Endothelial cell of umbilical vein (primary cell): Measurements from ENCODE around the gene WAC. TPM values are rescaled to one million over a fixed set of nuclear protein-coding genes. Genes with fewer than 3 reads are reported as not detected.

Experiments used
- BruUV-seq: library from RNA; stranded (reverse); fragments of 400-500 nt; replicated peaks from 2 replicates; lab custom pipeline; 2021; lab: Mats Ljungman, UMichigan
- CTCF ChIA-PET: fragments of 300-600, 350-600 bp; sonication (Branson Sonifier 250); formaldehyde crosslinking; loops from one replicate; lab custom pipeline; 2021; ENCODE audit warnings: antibody characterized with exemption, inconsistent platforms; lab: Charles Lee
- POLR2A ChIA-PET: fragments of 300-600, 350-600 bp; sonication (Branson Sonifier 250); formaldehyde crosslinking; loops from one replicate; lab custom pipeline; 2021; ENCODE audit warnings: antibody characterized with exemption, inconsistent platforms; lab: Charles Lee
- DNase-seq: peaks from one replicate; pipeline ENCODE4 v3.0.0-alpha.2; 2011; ENCODE audit warnings: low read depth, low spot score
- FAIRE-seq: peaks from 2 replicates; lab custom pipeline; 2011; peaks lifted over from hg19 to GRCh38; lab: Jason Lieb, UNC
- H2AFZ ChIP-seq: 2 replicates; pipeline ENCODE4 v1.6.0; 2012; ENCODE audit warnings: low read depth, low read length, control low read depth, inconsistent platforms
- H3K27ac ChIP-seq: 2 replicates; pipeline ENCODE4 v1.5.1; 2011; ENCODE audit warnings: low read depth, mild to moderate bottlenecking, control low read depth, low read length, moderate library complexity; ENCODE audit not compliant: insufficient read depth
- H3K27me3 ChIP-seq, 2 experiments: 2 replicates each; pipeline versions ENCODE4 v1.6.0 to v1.6.1; 2011; ENCODE audit warnings: low read length in 2 of 2, mixed read lengths in 1 of 2; ENCODE audit not compliant: control insufficient read depth in 2 of 2, insufficient read depth in 2 of 2
- H3K36me3 ChIP-seq, 2 experiments: 2 replicates in 1 of 2; 3 replicates in 1 of 2; pipeline ENCODE4 v1.5.1; 2011; ENCODE audit warnings: low read length in 2 of 2, mild to moderate bottlenecking in 1 of 2, moderate library complexity in 1 of 2; ENCODE audit not compliant: control insufficient read depth in 2 of 2, insufficient read depth in 2 of 2; ENCODE audit errors: extremely low read depth in 1 of 2
- H3K4me1 ChIP-seq: 3 replicates; pipeline ENCODE4 v1.5.1; 2011; ENCODE audit warnings: mild to moderate bottlenecking, low read length; ENCODE audit not compliant: control insufficient read depth, insufficient read depth; ENCODE audit errors: extremely low read depth
- H3K4me2 ChIP-seq: 2 replicates; pipeline ENCODE4 v1.6.1; 2011; ENCODE audit warnings: low read length, control low read depth, mixed read lengths; ENCODE audit not compliant: insufficient read depth
- H3K4me3 ChIP-seq, 3 experiments: fragments of 200-600 bp in 1 of 3; sonication (generic), shearing (Covaris generic) in 1 of 3; replicated peaks in 1 of 3; 2 replicates each; pipeline ENCODE4 v1.5.1; 2011 to 2016; ENCODE audit warnings: control low read depth in 3 of 3, low read length in 3 of 3, mild to moderate bottlenecking in 2 of 3, inconsistent platforms in 1 of 3, low read depth in 1 of 3, moderate library complexity in 1 of 3; ENCODE audit not compliant: insufficient read depth in 1 of 3
- H3K79me2 ChIP-seq: 2 replicates; pipeline ENCODE4 v1.6.0; 2012; ENCODE audit warnings: low read length, inconsistent platforms; ENCODE audit not compliant: control insufficient read depth, insufficient read depth
- H3K9ac ChIP-seq: replicated peaks from 2 replicates; pipeline ENCODE3; 2011; ENCODE audit warnings: low read length, control low read depth; ENCODE audit not compliant: insufficient read depth; ENCODE audit errors: extremely low read depth
- H3K9me1 ChIP-seq: replicated peaks from 3 replicates; pipeline ENCODE4 v1.6.0; 2011; ENCODE audit warnings: mild to moderate bottlenecking, low read length; ENCODE audit not compliant: control insufficient read depth, insufficient read depth; ENCODE audit errors: extremely low read depth
- H3K9me3 ChIP-seq: replicated peaks from 2 replicates; pipeline ENCODE4 v1.5.1; 2012; ENCODE audit warnings: low read length, inconsistent platforms; ENCODE audit not compliant: control insufficient read depth, insufficient read depth
- H4K20me1 ChIP-seq: replicated peaks from 2 replicates; pipeline ENCODE3; 2011; ENCODE audit warnings: mild to moderate bottlenecking, low read length; ENCODE audit not compliant: control insufficient read depth, insufficient read depth; ENCODE audit errors: extremely low read depth
- CTCF ChIP-seq, 2 donors: IDR thresholded peaks; 1 replicate in 1 of 2; 2 replicates in 1 of 2; pipeline ENCODE4 v1.5.1; 2011; ENCODE audit warnings: low read length in 2 of 2, mild to moderate bottlenecking in 2 of 2, moderate library complexity in 2 of 2, control low read depth in 1 of 2, inconsistent platforms in 1 of 2, low read depth in 1 of 2; ENCODE audit not compliant: insufficient read depth in 1 of 2; ENCODE audit errors: extremely low read depth in 1 of 2
- EZH2 ChIP-seq: IDR thresholded peaks from 2 replicates; pipeline ENCODE4 v1.6.1; 2012; ENCODE audit warnings: borderline replicate concordance, low read depth, mild to moderate bottlenecking, moderate library complexity, low read length, inconsistent platforms; ENCODE audit not compliant: severe bottlenecking
- FOS ChIP-seq: IDR thresholded peaks from 2 replicates; pipeline ENCODE4 v1.6.1; 2011; ENCODE audit warnings: mild to moderate bottlenecking, low read length, moderate library complexity, borderline replicate concordance; ENCODE audit not compliant: insufficient read depth
- GATA2 ChIP-seq: IDR thresholded peaks from 2 replicates; pipeline ENCODE4 v1.7.0; 2011; ENCODE audit warnings: low read depth, mild to moderate bottlenecking, moderate library complexity, mixed read lengths, low read length; ENCODE audit not compliant: insufficient read length, insufficient read depth
- JUN ChIP-seq: IDR thresholded peaks from 2 replicates; pipeline ENCODE4 v1.6.1; 2011; ENCODE audit warnings: borderline replicate concordance, low read depth; ENCODE audit not compliant: insufficient read length, insufficient read depth
- MYC ChIP-seq: IDR thresholded peaks from one replicate; pipeline ENCODE4 v1.6.1; 2011; ENCODE audit warnings: mild to moderate bottlenecking, low read depth, low read length
- POLR2A ChIP-seq: IDR thresholded peaks from 2 replicates; pipeline ENCODE4 v1.6.1; 2012; ENCODE audit warnings: low read depth, mild to moderate bottlenecking, control low read depth, low read length
- POLR2AphosphoS5 ChIP-seq: IDR thresholded peaks from 2 replicates; pipeline ENCODE4 v1.6.1; 2012; ENCODE audit warnings: low read depth, mild to moderate bottlenecking, control low read depth, low read length, moderate library complexity; ENCODE audit not compliant: insufficient read depth
- dilution Hi-C: fragments of 300-500 bp; cut with MboI; formaldehyde crosslinking; loops from one replicate; pipeline ENCODE4 v1.15.0; 2019; ENCODE audit warnings: low sequenced_read_pairs; ENCODE audit not compliant: extremely low pct_ligation_motif_present
- intact Hi-C: fragments of 100-400 bp; cut with micrococcal nuclease; formaldehyde crosslinking; loops from one replicate; pipeline ENCODE4 v1.10.0; 2022
- polyA plus RNA-seq, 4 experiments: library from polyadenylated mRNA; depleted of rRNA in 3 of 4; stranded (reverse) in 3 of 4; unstranded in 1 of 4; fragments of >200 nt; gene quantifications; 2 replicates each; pipeline versions ENCODE4 v1.2.1 to v1.2.3, GENCODE V29; 2011 to 2012; ENCODE audit warnings: missing spikeins in 1 of 4
- total RNA-seq: library from RNA; stranded (reverse); gene quantifications from 2 replicates; pipeline ENCODE4 v1.2.3, GENCODE V29; 2021
- TF ChIP-seq, protein P1 (sequence below): IDR thresholded peaks from 2 replicates; pipeline ENCODE4 v1.6.1; 2011; ENCODE audit not compliant: insufficient read depth, insufficient read length

WAC gene
- total and polyA plus RNA-seq, 2 donors (not counting 3 experiments of a cell fraction or from before 2014, with no cell fraction given): 49.2 to 101 TPM

DNA sequence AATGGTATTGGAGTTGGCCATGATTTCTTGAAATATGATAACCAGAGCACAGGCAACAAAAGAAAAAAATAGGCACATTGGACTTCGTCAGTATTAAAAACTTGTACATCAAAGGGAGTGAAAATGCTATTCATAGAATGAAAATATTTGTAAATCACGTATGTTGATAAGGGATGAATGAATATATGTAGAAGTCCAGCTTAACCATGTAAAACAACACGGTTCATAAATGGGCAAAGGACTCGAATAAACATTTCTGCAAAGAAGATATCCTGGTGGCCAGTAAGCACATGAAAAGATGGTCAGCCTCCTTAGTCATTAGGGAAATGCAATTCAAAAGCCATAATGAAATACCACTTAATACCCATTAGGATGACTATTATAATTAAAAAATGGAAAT, 68.1 kb downstream of the WAC start:
- H3K9me1 ChIP-seq: no peaks in the 10 kb centered on the region
- peaks cover 14% of the 10 kb centered on the region for H4K20me1 ChIP-seq
- no peak overlapping the region for H3K27ac ChIP-seq
- no peak overlapping the region for H3K9ac ChIP-seq
- POLR2A ChIA-PET: no interaction called here
- intact Hi-C loops: loop anchor here (2.0 kb wide), 1 partner anchor 14 kb away; no protein-coding TSS in a partner anchor
- peaks cover 92% of the 10 kb centered on the region for H3K79me2 ChIP-seq
- FAIRE-seq (no peak), DNase-seq (no peak)
- H2AFZ ChIP-seq: no peak overlapping the region
- dilution Hi-C loops: no loop called here
- no peaks in the 10 kb centered on the region for H3K4me1 ChIP-seq
- no peak for TF ChIP-seq CTCF (IDR thresholded peaks at IDR 0.05; ENCODE audit: extremely low read depth in 1 of 2, insufficient read depth in 1 of 2, low read depth in 1 of 2, low read length in 2 of 2)
- no peak for TF ChIP-seq JUN
- no peak for TF ChIP-seq GATA2
- TF ChIP-seq POLR2A: no peak
- TF ChIP-seq EZH2: no peak
- TF ChIP-seq FOS: no peak
- no peak for TF ChIP-seq POLR2AphosphoS5
- no peak for TF ChIP-seq MYC
- TF ChIP-seq, protein P1, sequence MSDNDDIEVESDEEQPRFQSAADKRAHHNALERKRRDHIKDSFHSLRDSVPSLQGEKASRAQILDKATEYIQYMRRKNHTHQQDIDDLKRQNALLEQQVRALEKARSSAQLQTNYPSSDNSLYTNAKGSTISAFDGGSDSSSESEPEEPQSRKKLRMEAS: no peak
- BruUV-seq: no TSS peak
- CTCF ChIA-PET: no interaction called here
- peaks cover 0 to 7% of the 10 kb centered on the region in 2 experiments for H3K36me3 ChIP-seq
- H3K4me3 ChIP-seq: no peak overlapping the region
- no peaks in the 10 kb centered on the region for H3K27me3 ChIP-seq
- H3K4me2 ChIP-seq: no peak overlapping the region
- no peaks in the 10 kb centered on the region for H3K9me3 ChIP-seq
